C4-2B (cell line): Measurements from ENCODE around the gene CMKLR1.

Experiments
- H3K27ac ChIP-seq: fragments of 450-650 bp; 2 replicates; pipeline ENCODE4 v1.5.1; 2017
- CTCF ChIP-seq: fragments of 450-650 bp; conservative IDR thresholded peaks from 2 replicates; pipeline ENCODE4 v1.5.1; 2017; ENCODE audit warnings: mild to moderate bottlenecking
- ZFX ChIP-seq: fragments of 450-650 bp; IDR thresholded peaks from 2 replicates; pipeline ENCODE4 v1.6.1; 2017

The CMKLR1 gene

GRCh38 chr12:108277613-108278012 is 61.5 kb downstream of the CMKLR1 start:
- H3K27ac ChIP-seq, result no peak overlapping the region
- TF ChIP-seq ZFX, result no peak

DNA sequence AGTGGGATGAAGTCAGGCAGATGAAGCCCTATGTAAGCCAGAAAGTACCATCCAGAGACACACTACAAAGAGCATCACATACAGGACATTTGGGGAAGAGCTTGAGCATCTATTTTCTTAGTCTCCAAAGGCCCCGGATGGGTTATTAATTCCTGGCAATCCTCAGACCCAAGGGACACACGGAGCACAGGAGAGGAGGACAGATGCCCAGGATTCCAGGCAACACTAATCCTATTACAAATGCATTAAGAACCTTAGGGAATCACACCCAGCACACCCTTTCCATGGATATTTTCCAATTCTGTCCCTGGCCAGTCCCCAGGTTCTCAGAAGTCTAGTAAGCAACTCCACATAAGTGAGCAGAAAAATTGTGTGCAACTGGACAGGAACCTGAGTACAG is 65.9 kb downstream of the CMKLR1 start:
- no peak overlapping the region for H3K27ac ChIP-seq

GRCh38 chr12:108271951-108272872 is 66.9 kb downstream of the CMKLR1 start:
- TF ChIP-seq CTCF (no peak), ZFX (no peak)
- H3K27ac ChIP-seq, result no peak overlapping the region

More for the DNA sequence above, 65.9 kb downstream of the CMKLR1 start:
- TF ChIP-seq ZFX, result no peak
- TF ChIP-seq CTCF, result no peak

DNA sequence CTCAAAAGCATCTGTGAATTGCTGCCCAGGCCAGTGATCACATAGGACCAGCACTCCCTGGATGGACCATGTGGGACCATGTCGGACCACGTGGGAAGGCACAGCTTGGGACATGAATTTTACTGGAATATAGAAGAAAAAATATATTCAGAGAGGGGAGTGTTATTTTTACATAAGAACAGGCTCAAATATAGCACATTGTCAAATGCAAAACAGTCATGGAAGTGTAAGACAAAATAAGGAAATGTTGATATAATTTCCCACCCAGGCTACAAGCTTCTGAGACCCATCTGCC is 68.3 kb downstream of the CMKLR1 start:
- TF ChIP-seq CTCF (no peak), ZFX (no peak)
- H3K27ac ChIP-seq, result no peak overlapping the region

DNA sequence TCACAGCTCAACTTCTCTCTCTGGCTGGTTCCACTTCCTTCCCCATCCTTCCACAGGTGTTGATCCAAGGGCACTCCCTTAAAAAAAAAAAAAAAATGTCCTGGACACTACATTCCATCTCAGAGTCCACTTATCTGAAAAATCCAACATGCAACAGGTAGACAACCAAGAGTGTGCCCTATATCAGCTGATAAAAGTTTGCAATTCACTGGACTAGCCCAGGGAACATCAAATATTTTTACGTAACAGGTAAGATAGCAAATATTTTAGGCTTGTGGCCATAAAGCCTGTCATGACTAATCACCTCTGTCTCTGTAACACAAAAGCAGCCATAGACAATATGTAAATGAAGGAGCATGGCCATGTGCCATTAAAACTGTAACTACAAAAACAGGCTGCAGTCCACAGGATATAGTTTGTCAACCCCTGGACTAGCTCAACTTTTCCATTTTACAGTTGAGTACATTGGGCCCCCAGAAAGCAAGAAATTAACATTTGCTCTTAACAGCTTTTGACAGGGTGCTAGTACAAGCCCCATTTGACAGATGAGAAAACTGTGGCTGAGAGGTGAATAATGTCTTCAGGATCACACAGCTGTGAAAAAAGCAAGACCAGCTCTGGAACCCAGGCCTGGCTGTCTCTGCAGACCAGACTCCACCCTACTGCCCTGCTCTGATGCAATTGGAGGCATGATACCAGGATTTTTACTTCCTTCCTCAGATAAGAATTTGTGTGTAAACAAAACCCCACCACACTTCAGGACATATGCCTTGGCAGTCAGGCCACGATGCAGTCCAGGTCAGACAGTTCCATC is 68.9 kb downstream of the CMKLR1 start:
- TF ChIP-seq CTCF, result no peak
- no peak for TF ChIP-seq ZFX
- no peak overlapping the region for H3K27ac ChIP-seq

GRCh38 chr12:108269224-108269623 is 69.9 kb downstream of the CMKLR1 start:
- TF ChIP-seq ZFX, result no peak
- TF ChIP-seq CTCF, result no peak
- H3K27ac ChIP-seq, result no peak overlapping the region

DNA sequence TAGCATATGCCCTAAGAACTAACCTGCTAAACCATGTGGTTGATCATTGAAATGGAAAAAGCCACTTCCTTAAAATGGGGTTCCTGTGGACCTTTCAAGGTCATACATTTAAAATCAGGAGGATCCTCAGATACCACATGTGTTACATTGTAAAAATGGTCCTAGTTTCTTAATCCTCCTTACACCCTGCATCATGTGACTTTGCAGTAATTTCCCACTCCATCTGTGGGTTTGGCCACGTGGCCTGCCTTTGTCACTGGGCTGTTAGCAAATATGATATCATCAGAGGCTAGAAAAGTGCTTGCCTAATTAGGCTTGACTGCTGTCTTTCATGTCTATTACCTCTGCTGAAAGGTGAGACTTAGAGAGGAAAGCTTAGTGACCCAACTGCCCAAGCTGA is 70.7 kb downstream of the CMKLR1 start:
- no peak for TF ChIP-seq ZFX
- TF ChIP-seq CTCF, result no peak

More for the DNA sequence above, 70.7 kb downstream of the CMKLR1 start:
- no peak overlapping the region for H3K27ac ChIP-seq
